Suprapubic skin (tissue), 4 donors: Measurements from ENCODE around the gene ZBTB4. TPM values are rescaled to one million over a fixed set of nuclear protein-coding genes. Genes with fewer than 3 reads are reported as not detected.

ENCODE experiments used
- DNase-seq, 2 donors: peaks; one replicate each; pipeline ENCODE4 v3.0.0-alpha.2; 2019; ENCODE audit warnings: low spot score in 2 of 2
- H3K27ac ChIP-seq: fragments of 200-600 bp; sonication (generic); one replicate; pipeline ENCODE4 v1.5.1; 2019
- H3K27me3 ChIP-seq: fragments of 200-600 bp; sonication (generic); one replicate; pipeline ENCODE4 v1.5.1; 2019
- H3K36me3 ChIP-seq: fragments of 200-600 bp; sonication (generic); one replicate; pipeline ENCODE4 v1.5.1; 2019
- H3K4me1 ChIP-seq: fragments of 200-600 bp; sonication (generic); one replicate; pipeline ENCODE4 v1.5.1; 2019
- H3K4me3 ChIP-seq: fragments of 200-600 bp; sonication (generic); one replicate; pipeline ENCODE4 v1.5.1; 2019; ENCODE audit warnings: mild to moderate bottlenecking
- H3K9me3 ChIP-seq: fragments of 200-600 bp; sonication (generic); one replicate; pipeline ENCODE4 v1.5.1; 2019
- CTCF ChIP-seq, 2 donors: fragments of 200-600 bp in 1 of 2; fragments of 450-650 bp in 1 of 2; sonication (generic) in 1 of 2; IDR thresholded peaks; one replicate each; pipeline ENCODE4 v1.5.1; 2016 to 2019; ENCODE audit warnings: antibody characterized with exemption in 2 of 2, mild to moderate bottlenecking in 1 of 2, moderate library complexity in 1 of 2
- EP300 ChIP-seq: sonication (generic); formaldehyde crosslinking; IDR thresholded peaks from one replicate; pipeline ENCODE4 v1.6.1; 2017; ENCODE audit warnings: antibody characterized with exemption
- POLR2A ChIP-seq, 2 donors: fragments of 450-650 bp; IDR thresholded peaks; one replicate each; pipeline ENCODE4 v1.6.1; 2017; ENCODE audit warnings: antibody characterized with exemption in 2 of 2, mild to moderate bottlenecking in 2 of 2, moderate library complexity in 2 of 2
- POLR2AphosphoS5 ChIP-seq, 3 donors: sonication (generic); formaldehyde crosslinking; IDR thresholded peaks; one replicate each; pipeline ENCODE4 v1.6.1; 2017; ENCODE audit warnings: antibody characterized with exemption in 3 of 3
- WGBS: methylation state at CpG from one replicate; pipeline ENCODE4 v1.1.5; 2018; 5-methylcytosine and 5-hydroxymethylcytosine counted together
- total RNA-seq, 4 donors: library from RNA; depleted of rRNA; stranded (reverse); fragments of >200 nt; gene quantifications; one replicate each; pipeline ENCODE4 v1.1.0, GENCODE V29; 2016

Gene ZBTB4
- total RNA-seq, 4 donors from 2014 or later, result 36.1 to 65.7 (median 45.3) TPM

- no peak for DNase-seq
- Histone ChIP-seq H3K27ac (no peak overlapping the region), H3K36me3 (no peaks in the 10 kb centered on the region), H3K4me1 (peaks cover 21% of the 10 kb centered on the region), H3K9me3 (no peaks in the 10 kb centered on the region), H3K4me3 (no peak overlapping the region), H3K27me3 (no peaks in the 10 kb centered on the region)
- 94% methylated on average over 11 of the region's 11 CpGs for WGBS
- TF ChIP-seq CTCF (IDR thresholded peaks at IDR 0.05), result no peak
- TF ChIP-seq POLR2A (IDR thresholded peaks at IDR 0.05), result no peak
- no peak for TF ChIP-seq EP300
- TF ChIP-seq POLR2AphosphoS5 (IDR thresholded peaks at IDR 0.05), result no peak
Measured at GRCh38 chr17:7432296-7432695, 47.1 kb downstream of the ZBTB4 start.

DNA sequence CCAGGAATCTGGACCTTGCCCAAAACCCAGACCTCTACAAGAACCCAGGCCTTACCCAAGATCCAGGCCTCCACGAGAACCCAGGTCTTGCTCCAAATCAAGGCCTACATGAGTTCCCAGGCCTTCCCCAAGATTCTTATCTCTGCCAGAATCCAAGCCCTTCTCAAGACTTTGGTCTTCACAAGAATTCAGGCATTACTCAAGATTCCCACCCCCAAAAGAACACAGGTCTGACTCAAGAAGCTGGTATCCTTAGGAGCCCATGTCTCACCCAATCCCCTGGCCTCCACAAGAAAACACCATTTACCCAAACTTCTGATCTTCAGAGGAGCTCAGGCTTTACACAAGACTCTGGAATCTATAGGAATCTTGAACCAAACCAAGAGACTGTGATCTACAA lies 48.2 kb downstream of the ZBTB4 start:
- WGBS, result 100% methylated on average over 1 of the region's 1 CpG
- TF ChIP-seq CTCF (IDR thresholded peaks at IDR 0.05), result no peak
- Histone ChIP-seq H3K4me3 (no peak overlapping the region), H3K4me1 (peaks cover 10% of the 10 kb centered on the region), H3K27ac (no peak overlapping the region), H3K36me3 (no peaks in the 10 kb centered on the region), H3K9me3 (no peaks in the 10 kb centered on the region), H3K27me3 (no peaks in the 10 kb centered on the region)
- DNase-seq, result no peak

GRCh38 chr17:7429722-7430121 lies 49.7 kb downstream of the ZBTB4 start:
- no peak for DNase-seq
- 96% methylated on average over 7 of the region's 10 CpGs for WGBS

GRCh38 chr17:7428557-7428956 lies 50.9 kb downstream of the ZBTB4 start, which contains the start of gene SPEM3:
TSS of gene SPEM3 (plus strand) at chr17:7428857. CDS start at chr17:7428903, 46 bp downstream.
- no peak for DNase-seq

More at GRCh38 chr17:7429722-7430121, 49.7 kb downstream of the ZBTB4 start:
- TF ChIP-seq EP300, result no peak
- TF ChIP-seq POLR2AphosphoS5 (IDR thresholded peaks at IDR 0.05), result no peak
- no peak for TF ChIP-seq POLR2A (IDR thresholded peaks at IDR 0.05)
- no peak for TF ChIP-seq CTCF (IDR thresholded peaks at IDR 0.05)
- Histone ChIP-seq H3K36me3 (no peaks in the 10 kb centered on the region), H3K27me3 (no peaks in the 10 kb centered on the region), H3K9me3 (no peaks in the 10 kb centered on the region), H3K4me3 (no peak overlapping the region), H3K4me1 (no peaks in the 10 kb centered on the region), H3K27ac (no peak overlapping the region)

DNA sequence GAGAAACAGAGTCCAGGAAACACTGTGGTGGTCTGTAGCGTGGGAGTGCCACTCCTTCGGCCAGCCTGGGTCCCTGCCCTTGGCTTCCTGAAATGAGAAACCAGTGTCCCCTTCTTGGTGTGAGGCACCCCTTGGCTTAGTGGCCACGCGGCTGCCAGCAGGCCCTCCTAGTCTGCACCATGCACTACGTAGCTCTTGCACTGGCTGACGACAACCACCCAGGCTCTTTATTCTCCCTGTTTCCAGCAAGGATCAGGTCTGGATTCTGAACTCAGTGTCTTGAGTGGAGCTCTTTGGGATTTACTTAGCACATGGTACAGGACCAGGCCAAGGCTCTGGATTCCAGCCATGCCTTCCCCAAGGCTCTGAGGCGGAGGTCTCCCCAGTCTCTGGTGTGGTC lies 51.9 kb downstream of the ZBTB4 start:
- DNase-seq, result no peak
- H3K4me1 ChIP-seq, result no peaks in the 10 kb centered on the region
- no peaks in the 10 kb centered on the region for H3K36me3 ChIP-seq
- 94% methylated on average over 7 of the region's 7 CpGs for WGBS
- H3K9me3 ChIP-seq, result no peaks in the 10 kb centered on the region
- TF ChIP-seq POLR2A (IDR thresholded peaks at IDR 0.05) (no peak), EP300 (no peak), POLR2AphosphoS5 (IDR thresholded peaks at IDR 0.05) (no peak), CTCF (IDR thresholded peaks at IDR 0.05) (no peak)
- H3K4me3 ChIP-seq, result no peak overlapping the region
- H3K27me3 ChIP-seq, result no peaks in the 10 kb centered on the region
- H3K27ac ChIP-seq, result no peak overlapping the region

More at GRCh38 chr17:7428557-7428956, 50.9 kb downstream of the ZBTB4 start, which contains the start of gene SPEM3:
- Histone ChIP-seq H3K36me3 (no peaks in the 10 kb centered on the region), H3K4me3 (no peak within 1 kb of the TSS), H3K27me3 (no peaks in the 10 kb centered on the region), H3K4me1 (no peaks in the 10 kb centered on the region), H3K27ac (no peak within 1 kb of the TSS), H3K9me3 (no peaks in the 10 kb centered on the region)
- no peak for TF ChIP-seq CTCF (IDR thresholded peaks at IDR 0.05)
- TF ChIP-seq POLR2A (IDR thresholded peaks at IDR 0.05), result no peak
- TF ChIP-seq EP300, result no peak
- TF ChIP-seq POLR2AphosphoS5 (IDR thresholded peaks at IDR 0.05), result no peak
- WGBS, result 82% methylated on average over 5 of the region's 5 CpGs
